Body of pancreas (tissue), 4 donors: ENCODE data around the gene LHFPL3.

Experiments
- CTCF ChIP-seq, 7 experiments: fragments of 450-650 bp in 4 of 7; fragments of 200-600 bp in 3 of 7; sonication (generic) in 3 of 7; IDR thresholded peaks; one replicate each; pipeline ENCODE4 v1.5.1; 2016 to 2019; ENCODE audit warnings: antibody characterized with exemption in 7 of 7
- POLR2A ChIP-seq, 3 donors: fragments of 450-650 bp; IDR thresholded peaks; one replicate each; pipeline ENCODE4 v1.6.1; 2016; ENCODE audit warnings: antibody characterized with exemption in 3 of 3, mild to moderate bottlenecking in 2 of 3

- no peak for TF ChIP-seq CTCF (IDR thresholded peaks at IDR 0.05)
- no peak for TF ChIP-seq POLR2A (IDR thresholded peaks at IDR 0.05)
Measured at GRCh38 chr7:104775531-104775930, 447.1 kb downstream of the LHFPL3 start.
